OCI-LY7 (cell line): Measurements from ENCODE around the gene RBMX. TPM values are rescaled to one million over a fixed set of nuclear protein-coding genes. Genes with fewer than 3 reads are reported as not detected.

ENCODE experiments used
- BruUV-seq: library from RNA; stranded (reverse); fragments of 400-500 nt; replicated peaks from 2 replicates; lab custom pipeline; 2021; lab: Mats Ljungman, UMichigan
- CTCF ChIA-PET: fragments of 300-600 bp; sonication (Branson Sonifier 250); formaldehyde crosslinking; loops from one replicate; lab custom pipeline; 2022; ENCODE audit warnings: antibody characterized with exemption; ENCODE audit not compliant: unreplicated experiment; lab: Charles Lee
- POLR2A ChIA-PET: fragments of 300-600 bp; sonication (Branson Sonifier 250); formaldehyde crosslinking; loops from one replicate; lab custom pipeline; 2022; ENCODE audit warnings: antibody characterized with exemption; lab: Charles Lee
- DNase-seq: peaks from one replicate; pipeline ENCODE4 v3.0.0-alpha.2; 2015; ENCODE audit warnings: low spot score
- H2AFZ ChIP-seq: fragments of 200-600 bp; sonication (generic), shearing (Covaris generic); 2 replicates; pipeline ENCODE4 v1.6.1; 2014; ENCODE audit warnings: mild to moderate bottlenecking, antibody characterized with exemption, low read length, moderate library complexity
- H3K27ac ChIP-seq: fragments of 200-600 bp; sonication (generic); 2 replicates; pipeline ENCODE4 v1.5.1; 2014; ENCODE audit warnings: mixed run types, low read depth, mild to moderate bottlenecking, moderate library complexity, low read length, inconsistent platforms; ENCODE audit not compliant: poor library complexity, severe bottlenecking
- H3K36me3 ChIP-seq: fragments of 200-600 bp; sonication (generic); 2 replicates; pipeline ENCODE4 v1.6.1; 2014; ENCODE audit warnings: mild to moderate bottlenecking, antibody characterized with exemption, low read length, moderate library complexity, mixed read lengths; ENCODE audit not compliant: insufficient read depth
- H3K4me1 ChIP-seq: fragments of 200-600 bp; sonication (generic); 2 replicates; pipeline ENCODE4 v1.5.1; 2014; ENCODE audit warnings: mild to moderate bottlenecking, low read length; ENCODE audit not compliant: insufficient read depth, poor library complexity, severe bottlenecking
- H3K4me2 ChIP-seq: fragments of 200-600 bp; sonication (generic); 2 replicates; pipeline ENCODE4 v1.6.1; 2014; ENCODE audit warnings: mild to moderate bottlenecking, low read length
- H3K4me3 ChIP-seq: fragments of 200-600 bp; sonication (generic); 2 replicates; pipeline ENCODE4 v1.5.1; 2014; ENCODE audit warnings: mild to moderate bottlenecking, low read depth, low read length; ENCODE audit not compliant: poor library complexity, severe bottlenecking
- H3K79me2 ChIP-seq: fragments of 200-600 bp; sonication (generic); 2 replicates; pipeline ENCODE4 v1.6.1; 2016; ENCODE audit warnings: low read depth, mild to moderate bottlenecking, low read length, moderate library complexity, mixed read lengths; ENCODE audit not compliant: insufficient read depth
- H3K9me2 ChIP-seq: fragments of 200-600 bp; sonication (generic); 2 replicates; pipeline ENCODE4 v1.6.1; 2016; ENCODE audit warnings: mild to moderate bottlenecking, low read length, mixed read lengths; ENCODE audit not compliant: insufficient read depth
- H3K9me3 ChIP-seq: fragments of 200-600 bp; sonication (generic); 2 replicates; pipeline ENCODE4 v1.6.1; 2014; ENCODE audit warnings: mild to moderate bottlenecking, mixed run types, low read length, mixed read lengths
- H4K20me1 ChIP-seq: fragments of 200-600 bp; sonication (generic); 2 replicates; pipeline ENCODE4 v1.6.1; 2014; ENCODE audit warnings: mild to moderate bottlenecking, antibody characterized with exemption, low read length, moderate library complexity, mixed read lengths; ENCODE audit not compliant: insufficient read depth
- CTCF ChIP-seq: fragments of 200-600 bp; sonication (generic); conservative IDR thresholded peaks from 2 replicates; pipeline ENCODE4 v1.5.1; 2014; ENCODE audit warnings: mild to moderate bottlenecking, antibody characterized with exemption, low read length, moderate library complexity, mixed read lengths
- EZH2phosphoT487 ChIP-seq: fragments of 200-600 bp; sonication (generic); IDR thresholded peaks from 2 replicates; pipeline ENCODE4 v1.6.1; 2018; ENCODE audit warnings: low read depth, borderline replicate concordance, mild to moderate bottlenecking, mixed run types, antibody characterized with exemption, low read length, moderate library complexity, mixed read lengths
- intact Hi-C: fragments of 100-400 bp; cut with micrococcal nuclease; formaldehyde crosslinking; loops from one replicate; pipeline ENCODE4 v1.10.0; 2022; ENCODE audit not compliant: unreplicated experiment
- small RNA-seq: library from RNA; depleted of rRNA; stranded (forward); fragments of <200 nt; gene quantifications from one replicate; pipeline ENCODE3, GENCODE V24; 2014
- total RNA-seq, 2 experiments: library from RNA; depleted of rRNA in 1 of 2; stranded (reverse); fragments of >200 nt in 1 of 2; shearing (Covaris generic) in 1 of 2; gene quantifications; 2 replicates each; pipeline ENCODE4 v1.2.3, GENCODE V29; 2014 to 2022

Gene RBMX
- total RNA-seq, 2 experiments from 2014 or later, result 321 to 342 TPM

GRCh38 chrX:136825771-136826170 lies 54.8 kb downstream of the RBMX start:
- POLR2A ChIA-PET, result interaction anchor here (0.6 kb wide), 1 partner anchor 64 kb away, joined by 3 read pairs; no protein-coding TSS in a partner anchor
- H3K27ac ChIP-seq, result no peak overlapping the region
- H4K20me1 ChIP-seq, result no peaks in the 10 kb centered on the region
- no peak overlapping the region for H3K4me3 ChIP-seq
- H3K4me1 ChIP-seq, result no peaks in the 10 kb centered on the region
- no TSS peak for BruUV-seq
- DNase-seq, result no peak
- no peaks in the 10 kb centered on the region for H3K9me2 ChIP-seq
- no peaks in the 10 kb centered on the region for H3K79me2 ChIP-seq
- TF ChIP-seq EZH2phosphoT487 (no peak), CTCF (no peak)
- H3K4me2 ChIP-seq, result no peak overlapping the region
- intact Hi-C loops, result no loop called here
- H3K9me3 ChIP-seq, result no peaks in the 10 kb centered on the region
- CTCF ChIA-PET, result no interaction called here
- H3K36me3 ChIP-seq, result no peaks in the 10 kb centered on the region
- H2AFZ ChIP-seq, result no peak overlapping the region

Small RNAs within 50 kb of the gene (small RNA-seq; reads per million reads assigned to genes)
- gene SNORD61, result not detected

Other genes starting within 250 kb of the RBMX start
- gene CD40LG, start 232.6 kb downstream of the RBMX start, total RNA-seq (2014; rRNA removed; shearing (Covaris generic)), result not detected in 2 replicates
- gene CD40LG, start 232.6 kb downstream of the RBMX start, total RNA-seq (2022), result not detected in 2 replicates
- 50.8 and 52.3 TPM in 2 replicates for gene ARHGEF6, start 99.8 kb downstream of the RBMX start, total RNA-seq (2014; rRNA removed; shearing (Covaris generic))
- gene ARHGEF6, start 99.8 kb downstream of the RBMX start, total RNA-seq (2022), result 64.5 and 79.5 TPM in 2 replicates
- gene GPR101, start 153.3 kb upstream of the RBMX start, total RNA-seq (2014; rRNA removed; shearing (Covaris generic)), result not detected in 2 replicates
- gene GPR101, start 153.3 kb upstream of the RBMX start, total RNA-seq (2022), result not detected in 2 replicates